ENCODE measurements around the gene FAF1. TPM values are rescaled to one million over a fixed set of nuclear protein-coding genes. Genes with fewer than 3 reads are reported as not detected.

Gene FAF1
- total and polyA plus RNA-seq, 2 of the 8 experiments (the other 6 are each of a cell fraction or from before 2014, with no cell fraction given) = 10.8 to 65.9 TPM

DNA sequence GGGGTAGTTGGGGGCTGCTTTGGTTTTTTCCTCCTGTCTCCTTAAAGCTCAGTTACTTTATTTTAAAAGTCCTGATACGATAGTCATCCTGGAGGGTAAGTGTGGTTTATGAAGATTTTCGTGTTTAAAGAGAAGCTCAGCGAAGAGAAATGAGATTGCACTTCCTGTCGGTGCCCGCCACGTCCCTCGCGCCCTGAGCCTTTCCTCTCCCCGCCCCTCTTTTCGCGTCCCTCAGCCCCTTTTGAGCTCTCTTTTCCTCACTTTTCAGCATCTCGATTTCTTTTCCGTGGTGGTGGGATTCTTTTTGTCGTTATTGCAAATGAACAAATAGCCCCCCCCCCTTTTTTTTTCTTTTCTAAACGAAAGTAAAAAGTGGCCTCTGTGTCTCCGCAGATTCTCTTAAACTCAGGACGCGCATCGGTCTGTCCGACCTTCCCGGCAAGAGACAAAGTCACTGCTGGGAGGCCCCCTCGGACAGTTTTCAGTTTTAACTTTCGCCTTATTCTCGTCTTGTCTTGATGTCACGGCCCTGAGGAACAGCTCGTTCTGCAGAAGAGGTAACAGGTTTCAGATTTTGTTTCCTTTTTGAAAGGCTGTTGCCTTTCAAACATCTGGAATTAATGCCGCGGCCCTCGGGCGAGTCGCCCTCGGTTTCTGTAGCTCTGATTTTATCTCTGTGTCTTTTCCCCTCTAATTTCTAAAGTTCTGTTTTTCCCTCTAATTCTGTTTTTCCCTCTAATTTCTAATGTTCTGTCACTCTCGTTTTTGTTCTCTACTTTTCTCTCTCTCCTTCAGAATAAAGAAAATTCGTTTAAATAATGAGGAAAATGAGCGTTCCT, 535.8 kb downstream of the FAF1 start (continued):
- TF ChIP-seq, protein P1, sequence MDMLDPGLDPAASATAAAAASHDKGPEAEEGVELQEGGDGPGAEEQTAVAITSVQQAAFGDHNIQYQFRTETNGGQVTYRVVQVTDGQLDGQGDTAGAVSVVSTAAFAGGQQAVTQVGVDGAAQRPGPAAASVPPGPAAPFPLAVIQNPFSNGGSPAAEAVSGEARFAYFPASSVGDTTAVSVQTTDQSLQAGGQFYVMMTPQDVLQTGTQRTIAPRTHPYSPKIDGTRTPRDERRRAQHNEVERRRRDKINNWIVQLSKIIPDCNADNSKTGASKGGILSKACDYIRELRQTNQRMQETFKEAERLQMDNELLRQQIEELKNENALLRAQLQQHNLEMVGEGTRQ (IDR thresholded peaks at IDR 0.05; ENCODE audit: low read length) = no peak
- TF ChIP-seq ZNF274 (IDR thresholded peaks at IDR 0.05; ENCODE audit: borderline replicate concordance, extremely low read depth, low read length) (no peak), EP300 (IDR thresholded peaks at IDR 0.05; ENCODE audit: borderline replicate concordance in 1 of 2, low read depth in 2 of 2, low read length in 2 of 2) (no peak), YY1 (IDR thresholded peaks at IDR 0.05; ENCODE audit: low read depth, low read length) (no peak), SP2 (IDR thresholded peaks at IDR 0.05; ENCODE audit: low read length) (no peak)

Measured in H1 (cell line).